HS-5 (cell line): ENCODE data around the gene GPR62.

Experiments
- DNase-seq: peaks from one replicate; pipeline ENCODE4 v3.0.0-alpha.2; 2012; ENCODE audit warnings: low read depth

Gene GPR62

DNA sequence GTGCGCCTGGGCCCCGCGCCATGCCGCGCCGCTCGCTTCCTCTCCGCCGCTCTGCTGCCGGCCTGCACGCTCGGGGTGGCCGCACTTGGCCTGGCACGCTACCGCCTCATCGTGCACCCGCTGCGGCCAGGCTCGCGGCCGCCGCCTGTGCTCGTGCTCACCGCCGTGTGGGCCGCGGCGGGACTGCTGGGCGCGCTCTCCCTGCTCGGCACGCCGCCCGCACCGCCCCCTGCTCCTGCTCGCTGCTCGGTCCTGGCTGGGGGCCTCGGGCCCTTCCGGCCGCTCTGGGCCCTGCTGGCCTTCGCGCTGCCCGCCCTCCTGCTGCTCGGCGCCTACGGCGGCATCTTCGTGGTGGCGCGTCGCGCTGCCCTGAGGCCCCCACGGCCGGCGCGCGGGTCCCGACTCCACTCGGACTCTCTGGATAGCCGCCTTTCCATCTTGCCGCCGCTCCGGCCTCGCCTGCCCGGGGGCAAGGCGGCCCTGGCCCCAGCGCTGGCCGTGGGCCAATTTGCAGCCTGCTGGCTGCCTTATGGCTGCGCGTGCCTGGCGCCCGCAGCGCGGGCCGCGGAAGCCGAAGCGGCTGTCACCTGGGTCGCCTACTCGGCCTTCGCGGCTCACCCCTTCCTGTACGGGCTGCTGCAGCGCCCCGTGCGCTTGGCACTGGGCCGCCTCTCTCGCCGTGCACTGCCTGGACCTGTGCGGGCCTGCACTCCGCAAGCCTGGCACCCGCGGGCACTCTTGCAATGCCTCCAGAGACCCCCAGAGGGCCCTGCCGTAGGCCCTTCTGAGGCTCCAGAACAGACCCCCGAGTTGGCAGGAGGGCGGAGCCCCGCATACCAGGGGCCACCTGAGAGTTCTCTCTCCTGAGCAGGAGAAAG is 951 bp downstream of the GPR62 start:
- no peak for DNase-seq

DNA sequence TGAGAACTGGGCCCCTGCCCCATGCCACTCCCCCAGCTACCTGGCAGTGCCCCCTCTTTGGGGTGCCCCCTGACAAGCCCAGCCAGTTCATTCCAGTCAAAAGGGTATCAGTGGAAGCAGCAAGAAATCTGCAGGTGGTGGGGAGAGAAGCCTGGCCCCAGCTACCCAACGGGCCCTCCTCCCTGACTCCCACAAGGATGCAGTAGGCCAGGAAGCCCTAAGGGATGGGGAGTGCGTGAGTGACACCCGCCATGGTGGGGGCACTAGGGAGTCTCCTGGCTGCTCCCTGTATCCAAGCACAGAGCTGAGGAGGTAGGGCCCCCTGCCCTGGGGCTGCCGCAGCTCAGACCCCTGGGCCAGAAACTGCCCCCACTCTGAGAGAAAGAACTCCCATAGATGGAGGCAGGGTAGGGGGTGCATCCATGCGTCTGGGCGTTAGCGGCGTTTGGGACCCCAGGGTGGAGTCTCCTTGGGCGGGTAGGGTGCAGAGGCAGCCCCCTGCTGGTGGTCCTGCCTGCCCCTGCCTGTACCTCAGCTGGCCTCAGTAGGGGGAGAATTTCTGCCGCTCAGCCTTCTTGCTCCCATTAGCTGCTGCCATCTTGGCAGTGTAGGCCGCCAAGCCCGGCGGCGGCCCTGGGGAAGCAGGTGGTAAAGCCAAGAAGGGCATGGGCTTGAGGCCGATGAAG is 2.5 kb downstream of the GPR62 start:
- no peak for DNase-seq

DNA sequence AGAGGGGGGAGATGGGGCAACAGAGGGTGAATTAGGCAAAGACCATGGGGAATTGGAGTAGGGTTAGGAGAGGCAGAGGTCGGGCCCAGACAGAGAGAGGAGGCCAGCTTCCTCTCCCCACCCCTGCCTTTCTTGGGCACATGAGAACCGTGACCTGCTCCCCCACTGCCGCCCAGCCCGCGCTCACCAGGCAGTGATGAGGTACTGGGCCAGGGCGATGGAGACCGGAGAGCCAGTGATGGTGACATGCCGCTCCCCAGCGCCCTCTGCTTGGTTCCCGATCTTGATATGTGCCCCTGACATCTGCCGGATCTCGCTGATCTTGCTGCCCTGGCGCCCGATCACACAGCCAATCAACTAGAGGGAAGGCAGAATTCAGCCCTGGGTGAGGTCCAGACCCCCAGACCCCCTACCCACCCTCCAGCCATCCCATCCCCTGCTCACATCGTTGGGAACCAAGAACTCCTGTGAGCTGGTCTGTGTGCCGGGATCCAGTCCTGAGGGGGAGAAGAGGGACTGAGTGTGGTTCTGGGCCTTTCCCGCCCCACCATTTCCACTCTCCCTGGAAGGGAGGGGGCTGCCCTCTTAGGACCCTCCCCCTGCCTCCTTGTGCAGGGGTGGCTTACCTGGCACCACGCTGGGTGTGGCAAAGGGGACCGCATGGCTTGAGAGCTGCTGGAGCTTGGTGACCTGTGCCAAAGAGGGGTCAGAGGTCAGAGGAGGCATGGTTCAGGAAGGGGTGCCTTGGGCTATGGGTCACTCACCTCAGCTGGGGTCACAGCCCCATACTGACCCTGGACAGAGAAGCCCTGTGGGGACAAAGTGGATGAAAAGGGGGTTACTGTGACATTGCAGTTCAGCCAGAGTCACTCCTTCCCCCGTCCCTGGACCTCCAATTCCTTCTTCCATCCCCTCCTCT is 3.7 kb downstream of the GPR62 start:
- DNase-seq = no peak

DNA sequence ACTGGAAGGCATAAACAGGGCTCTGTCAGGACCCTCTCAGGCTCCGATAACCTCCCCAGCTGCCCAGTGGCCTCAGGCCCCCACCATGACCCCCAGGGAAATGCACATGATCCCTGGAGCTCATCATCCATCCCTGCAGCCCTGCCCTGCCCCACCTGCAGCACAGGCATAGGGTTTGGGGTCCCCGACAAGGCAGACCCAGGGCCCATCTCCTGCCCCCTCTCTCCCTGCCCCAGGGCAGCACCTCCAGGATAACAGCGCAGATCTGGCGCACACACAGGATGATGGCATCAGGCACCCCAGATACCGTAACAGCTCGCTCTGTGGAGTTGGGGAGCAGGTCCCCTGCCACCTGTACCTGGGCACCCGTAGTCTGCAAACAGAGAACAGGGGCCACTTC is 4.5 kb downstream of the GPR62 start:
- DNase-seq = no peak

DNA sequence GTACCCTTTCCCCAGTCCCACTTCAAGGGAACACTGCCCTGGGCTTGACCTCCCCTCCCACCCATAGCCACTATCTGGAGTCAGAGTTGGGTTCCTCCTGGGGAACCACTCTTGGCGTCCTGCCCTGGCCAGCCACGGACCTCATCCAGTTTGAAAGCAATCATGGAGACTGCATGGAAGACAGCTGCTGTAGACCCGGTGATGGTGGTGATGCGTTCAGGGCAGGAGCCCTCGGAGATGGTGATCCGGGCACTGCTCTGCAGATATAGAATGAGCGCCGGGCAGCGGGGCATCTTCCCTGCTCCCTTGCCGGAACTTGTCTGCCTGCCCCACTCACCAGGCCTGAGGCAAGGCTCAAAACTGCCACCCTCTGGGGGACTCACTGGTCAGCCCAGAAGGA is 5.2 kb downstream of the GPR62 start:
- DNase-seq = no peak

DNA sequence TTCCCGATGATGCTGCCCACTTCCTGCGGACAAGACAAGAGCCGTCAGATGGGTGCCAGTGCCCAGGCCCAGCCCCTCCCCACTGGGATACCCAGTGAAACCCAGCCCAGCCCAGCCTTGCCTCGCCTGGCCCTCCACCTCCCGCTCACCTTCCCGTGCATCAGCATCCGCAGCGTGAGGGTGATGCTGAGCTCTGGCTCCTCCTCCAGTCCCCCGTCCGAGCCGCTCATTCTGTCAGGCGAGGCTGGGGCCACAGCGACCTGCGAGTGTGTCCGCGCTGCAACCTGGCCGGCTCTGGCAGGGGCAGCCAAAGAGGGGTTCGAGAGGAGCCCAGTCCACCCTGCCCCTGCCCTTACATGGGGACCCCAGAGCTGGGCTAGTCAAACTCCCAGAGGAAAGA is 5.8 kb downstream of the GPR62 start:
- DNase-seq = no peak

DNA sequence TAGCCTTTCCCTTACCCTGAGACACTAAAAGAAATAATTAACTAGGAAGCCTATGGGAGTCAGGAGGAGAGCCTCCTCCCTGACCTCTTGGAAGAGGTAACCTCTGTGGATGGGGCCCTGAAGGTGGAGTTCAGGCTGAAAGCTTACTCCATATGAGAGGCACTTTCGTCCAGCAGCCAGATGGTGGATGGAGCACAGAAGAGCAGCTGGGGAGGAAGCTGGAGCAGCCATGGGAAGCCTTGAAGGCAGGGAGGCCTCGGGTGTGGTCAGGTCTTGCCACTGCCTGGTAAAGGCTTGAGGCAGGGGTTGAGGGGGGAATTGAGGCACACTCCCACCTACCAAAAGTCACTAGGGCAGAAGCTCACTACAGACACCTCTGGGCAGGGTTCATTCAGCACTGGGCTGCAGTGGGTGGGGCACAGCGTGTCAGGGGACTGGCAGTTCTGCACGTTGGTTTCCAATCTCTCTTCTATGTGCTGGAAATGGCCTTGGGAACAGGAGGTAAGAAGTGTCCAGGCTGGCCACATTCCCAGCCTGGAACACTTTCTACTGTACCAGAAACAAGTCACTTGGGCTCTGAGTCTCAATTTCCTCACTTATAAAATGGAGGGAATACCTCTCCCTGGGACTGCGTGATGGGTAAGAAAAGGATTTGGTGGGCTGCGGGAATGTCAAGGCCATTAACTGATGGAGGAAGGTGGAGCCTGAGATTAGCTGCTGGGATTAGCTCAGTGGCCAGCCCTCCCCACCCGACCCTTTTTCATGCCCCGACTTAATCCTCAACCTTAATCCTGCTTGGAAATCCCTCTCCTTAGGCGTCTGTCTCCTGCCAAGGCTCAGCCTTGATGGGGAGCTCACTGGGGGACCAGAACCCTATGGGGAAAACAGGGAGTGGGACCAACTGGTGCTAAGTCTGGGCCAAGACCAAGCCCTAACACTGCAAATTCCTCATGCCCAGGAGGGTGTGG is 6.7 kb downstream of the GPR62 start:
- DNase-seq = no peak

DNA sequence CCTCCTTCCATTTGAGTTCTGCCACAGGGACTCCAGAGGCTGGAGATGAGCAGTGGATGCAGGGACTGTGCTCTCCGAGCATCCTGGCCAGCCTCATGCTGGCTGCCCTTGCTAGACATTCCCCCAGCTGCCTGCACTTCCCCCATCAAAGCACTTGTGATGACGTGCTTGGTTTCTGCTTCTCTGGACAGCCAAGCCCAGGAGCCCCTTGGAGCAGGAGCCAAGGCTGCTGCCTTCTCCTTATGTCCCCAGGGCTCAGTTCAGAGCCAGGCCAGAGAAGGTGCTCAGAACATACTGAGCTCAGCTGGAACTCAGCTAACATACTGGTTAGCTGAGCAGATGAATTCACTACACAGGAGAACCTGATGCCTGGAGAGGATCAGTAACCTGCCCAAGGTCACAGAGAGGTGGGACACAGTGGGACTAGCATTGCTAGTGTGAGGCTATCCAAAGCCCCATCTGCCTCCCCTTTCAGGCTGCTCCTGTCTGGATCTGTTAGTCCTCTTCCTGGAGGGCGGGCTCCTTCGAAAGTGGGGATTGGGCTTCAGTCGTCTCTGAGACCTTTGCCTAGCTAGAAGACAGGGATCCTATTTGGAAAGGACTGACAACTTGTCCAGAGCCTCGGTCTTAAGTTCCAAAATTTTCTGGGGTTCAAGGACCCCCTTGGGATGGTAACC is 7.8 kb downstream of the GPR62 start:
- no peak for DNase-seq

DNA sequence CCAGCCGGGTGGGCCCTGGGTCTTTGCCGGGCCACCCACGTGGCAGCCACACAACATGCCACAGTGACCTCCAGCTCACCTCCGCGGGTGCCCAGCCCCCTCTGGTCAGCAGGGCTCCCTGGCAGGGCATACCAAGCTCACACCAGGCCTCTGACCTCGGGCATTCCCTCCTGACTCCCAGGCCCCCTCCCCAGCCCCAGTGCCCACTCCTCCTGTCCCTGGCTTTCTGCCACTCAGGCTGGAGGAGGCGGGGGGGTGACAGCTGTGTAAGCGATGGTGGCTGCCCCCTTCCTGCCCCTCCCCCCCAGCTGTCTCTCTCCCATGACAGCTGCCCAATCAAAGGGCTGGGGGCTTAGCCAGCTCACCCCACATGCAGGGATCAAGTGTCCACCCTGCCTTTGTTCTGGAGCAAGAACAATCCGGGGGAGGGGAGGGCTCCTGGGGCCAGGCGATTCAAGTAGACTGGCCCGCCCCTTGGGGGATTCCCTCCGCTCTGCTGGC is 8.8 kb downstream of the GPR62 start:
- DNase-seq = no peak

DNA sequence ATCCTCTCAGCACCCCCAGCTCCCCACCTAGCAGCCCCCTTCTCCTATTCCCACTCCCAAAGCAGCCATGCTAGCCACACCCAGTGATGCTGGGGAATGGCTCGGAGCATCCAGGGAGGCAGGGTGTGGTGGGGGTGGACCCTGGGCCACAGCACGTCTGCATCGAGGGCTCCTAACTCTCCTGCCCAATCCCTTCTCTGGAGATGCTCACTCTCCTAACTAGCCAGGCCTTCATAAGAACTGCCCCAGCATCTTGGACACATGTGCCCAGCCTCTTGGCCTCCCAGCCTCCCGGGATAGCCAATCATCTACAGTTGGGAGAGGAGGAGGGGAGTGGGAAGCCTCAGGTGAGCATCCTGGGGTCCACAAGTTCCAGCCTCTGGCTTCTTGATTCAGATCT is 9.3 kb downstream of the GPR62 start:
- DNase-seq = no peak

DNA sequence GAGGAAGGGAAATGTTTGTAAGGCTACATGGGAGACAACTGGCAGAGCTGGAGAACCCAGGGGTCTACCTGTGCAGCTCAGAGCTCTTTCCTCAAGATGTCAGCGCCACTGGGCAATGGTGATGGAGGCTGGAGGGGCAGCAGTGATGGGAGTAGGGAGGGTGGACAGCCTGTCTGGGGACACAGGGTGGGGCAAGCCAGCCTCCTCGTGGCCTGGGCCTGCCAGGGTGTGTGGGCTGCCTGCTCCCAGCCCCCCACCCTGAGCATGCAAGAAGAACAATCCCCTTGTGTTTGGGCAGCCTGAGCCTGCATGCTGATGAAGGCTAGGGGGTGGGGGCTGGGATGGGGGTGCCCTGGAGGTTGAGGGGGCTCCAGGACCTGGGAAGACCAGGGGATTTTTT is 10.8 kb downstream of the GPR62 start:
- DNase-seq = no peak

DNA sequence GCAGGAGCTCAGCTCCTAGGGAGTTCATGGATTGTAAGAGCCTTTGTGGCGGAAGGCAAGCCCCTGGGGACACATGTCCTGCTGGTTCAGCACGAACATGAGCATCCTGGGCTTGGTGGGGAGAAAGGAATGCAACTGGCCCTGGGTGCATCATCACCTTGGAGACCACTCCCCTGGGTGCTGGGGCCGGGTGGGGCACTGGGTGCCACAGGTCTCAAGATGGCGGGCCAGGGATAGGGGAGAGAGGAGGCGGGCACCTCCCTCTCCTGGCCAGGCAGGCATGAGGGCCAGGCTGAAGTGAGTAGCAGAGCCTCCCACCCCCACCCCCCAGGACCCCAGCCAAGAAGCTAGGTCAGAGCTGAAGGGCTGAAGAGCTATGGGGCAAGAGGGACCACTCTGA is 11.3 kb downstream of the GPR62 start:
- DNase-seq = no peak

DNA sequence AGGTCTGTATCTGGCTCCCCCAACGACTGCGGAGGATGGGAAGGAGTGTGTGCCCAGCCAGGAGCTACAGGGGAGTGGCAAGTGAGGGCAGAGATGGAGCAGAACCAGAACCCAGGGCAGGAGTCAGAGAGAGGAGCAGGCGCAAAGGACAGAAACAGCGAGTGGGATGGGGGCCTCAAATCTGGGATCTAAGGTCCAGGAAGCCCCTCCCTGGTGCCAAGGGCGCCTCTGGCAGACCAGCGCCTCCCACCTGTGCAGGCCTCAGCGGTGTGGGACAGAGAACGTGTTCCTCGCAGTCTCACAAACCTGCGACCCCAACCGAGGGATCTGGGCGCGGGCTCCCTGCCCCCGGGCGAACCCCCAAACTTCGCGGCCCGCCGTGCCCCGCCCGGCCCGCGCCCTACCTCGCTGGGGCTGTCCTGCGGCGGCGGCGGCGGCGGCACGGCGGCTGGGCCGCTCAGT is 11.8 kb downstream of the GPR62 start:
- DNase-seq = no peak

DNA sequence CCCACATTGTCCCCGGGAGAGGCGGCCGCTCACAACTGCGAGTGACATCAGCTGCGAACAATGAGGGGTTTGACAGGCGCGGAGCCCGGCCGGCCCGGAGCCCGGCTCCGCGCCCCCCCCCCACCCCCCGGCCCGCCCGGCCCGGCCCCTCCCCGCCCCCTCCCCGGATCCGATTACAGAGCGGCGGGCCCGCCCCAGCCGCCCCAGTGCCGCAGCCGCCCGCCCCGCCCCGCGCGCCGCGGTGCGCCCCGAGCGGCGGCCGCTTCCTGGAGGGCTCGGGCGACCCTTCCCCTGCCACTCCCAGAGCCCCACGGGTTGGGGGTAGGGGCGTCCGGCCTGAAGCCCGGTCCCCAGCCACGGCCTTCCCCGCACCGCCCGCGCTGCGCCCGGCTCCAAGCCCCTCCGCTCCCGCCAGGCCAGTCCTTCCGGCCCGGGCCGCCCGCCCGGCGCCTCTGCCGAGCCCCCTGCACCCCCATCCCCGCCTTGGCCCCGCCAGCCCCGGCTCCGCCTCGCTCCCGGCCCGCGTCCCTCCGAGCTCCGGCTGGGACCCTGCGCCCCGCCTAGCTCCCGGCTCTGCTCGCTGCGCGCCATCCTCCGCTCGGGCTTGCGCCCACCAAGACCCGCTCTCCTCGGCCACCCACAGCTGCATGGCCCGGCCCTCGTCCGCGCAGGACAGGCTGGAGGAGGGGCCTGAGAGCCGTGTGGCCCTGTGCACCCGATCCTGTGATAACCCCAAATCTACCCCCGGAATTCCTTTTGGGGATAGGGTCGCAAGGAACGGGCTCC is 12.4 kb downstream of the GPR62 start, which contains the start of gene PCBP4:
Gene PCBP4 (minus strand): TSS at position 71 of the 786 bp plus-strand sequence. CDS start 6,214 bp downstream, outside the sequence.
- DNase-seq = no peak

DNA sequence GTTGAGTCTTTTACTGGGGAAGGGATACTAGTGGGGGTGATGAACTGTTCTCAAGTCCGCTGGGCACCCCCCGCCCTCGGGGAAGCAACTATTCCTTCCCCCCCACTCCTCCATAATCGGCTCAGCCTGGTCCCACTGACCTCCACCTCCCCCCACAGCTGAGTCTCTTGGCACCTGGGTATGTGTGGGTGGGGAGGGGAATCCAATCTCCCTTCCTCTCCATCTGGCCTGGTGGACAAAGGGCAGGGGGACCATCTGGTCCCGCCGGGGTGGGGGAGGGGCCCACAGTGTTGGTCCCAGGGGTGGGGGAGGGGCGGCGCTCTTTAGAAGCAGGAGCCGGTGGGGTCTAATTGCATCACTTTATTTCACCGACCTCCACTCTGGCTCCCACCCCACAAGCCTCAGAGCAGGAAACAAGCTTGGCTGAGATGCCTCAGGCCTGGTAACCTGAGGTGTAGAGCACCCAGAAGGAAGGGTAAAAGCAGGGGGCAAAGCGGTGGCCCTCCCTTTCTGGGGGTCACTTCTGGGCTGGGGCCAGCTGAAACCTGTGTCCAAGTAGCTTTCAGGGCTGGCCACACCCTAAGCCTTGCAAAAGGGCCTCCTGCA is 13.1 kb downstream of the GPR62 start:
- no peak for DNase-seq

DNA sequence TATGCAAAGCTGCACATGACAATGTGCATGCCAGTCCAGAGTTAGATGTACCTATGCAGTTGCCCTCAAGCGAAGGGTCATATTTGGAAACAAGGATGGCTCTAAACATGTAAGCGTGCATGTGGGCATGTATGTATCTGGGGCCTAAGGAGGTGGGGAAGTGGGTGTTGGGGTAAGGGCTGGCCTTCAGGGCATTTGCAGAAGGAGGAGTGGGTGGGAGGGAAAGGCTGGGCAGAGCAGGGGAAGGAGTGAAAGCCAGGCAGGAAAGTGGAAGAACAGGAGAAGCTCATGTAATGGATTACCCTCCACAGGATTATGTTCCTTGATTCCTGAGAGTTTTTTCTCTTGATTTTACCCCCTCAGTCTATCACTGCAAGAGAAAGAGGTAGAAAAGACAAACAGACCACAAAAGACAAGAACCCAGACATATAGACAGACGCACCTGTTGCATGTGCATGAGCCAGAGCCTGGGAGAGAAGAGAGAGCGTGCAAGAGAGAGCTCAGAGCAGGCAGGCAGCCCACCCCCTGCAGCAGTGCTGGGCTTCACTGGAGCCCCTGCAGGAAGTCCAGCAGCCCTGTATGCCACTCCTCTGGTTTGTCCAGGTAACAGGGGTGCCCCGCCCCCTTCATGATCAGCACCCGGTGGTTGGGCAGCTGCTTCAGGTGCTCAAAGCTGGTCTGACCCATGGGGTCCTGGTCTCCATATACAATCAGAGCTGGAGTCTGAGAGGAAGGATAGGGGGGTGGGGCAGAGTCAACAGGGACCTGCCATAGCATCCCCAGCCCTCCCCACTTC is 13.9 kb downstream of the GPR62 start:
- no peak for DNase-seq

DNA sequence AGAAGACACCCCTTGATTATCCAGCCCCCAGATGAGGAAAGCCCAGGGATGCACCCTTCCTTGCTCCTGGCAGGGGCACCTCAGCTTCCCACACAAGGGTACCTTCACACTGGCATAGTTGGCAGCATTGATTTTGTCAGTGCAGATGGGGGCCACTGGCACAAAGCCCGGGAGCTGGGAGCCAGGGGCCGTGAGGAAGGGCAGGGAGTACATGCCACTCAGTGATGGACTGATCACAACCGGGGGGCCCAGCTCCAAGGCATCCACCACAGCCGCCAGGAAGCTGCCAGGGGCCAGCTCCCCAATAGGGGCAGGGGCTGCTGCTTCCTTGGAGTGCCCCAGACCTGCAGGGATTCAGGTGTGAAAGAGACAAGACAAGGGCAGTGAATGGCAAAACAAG is 14.7 kb downstream of the GPR62 start:
- no peak for DNase-seq

DNA sequence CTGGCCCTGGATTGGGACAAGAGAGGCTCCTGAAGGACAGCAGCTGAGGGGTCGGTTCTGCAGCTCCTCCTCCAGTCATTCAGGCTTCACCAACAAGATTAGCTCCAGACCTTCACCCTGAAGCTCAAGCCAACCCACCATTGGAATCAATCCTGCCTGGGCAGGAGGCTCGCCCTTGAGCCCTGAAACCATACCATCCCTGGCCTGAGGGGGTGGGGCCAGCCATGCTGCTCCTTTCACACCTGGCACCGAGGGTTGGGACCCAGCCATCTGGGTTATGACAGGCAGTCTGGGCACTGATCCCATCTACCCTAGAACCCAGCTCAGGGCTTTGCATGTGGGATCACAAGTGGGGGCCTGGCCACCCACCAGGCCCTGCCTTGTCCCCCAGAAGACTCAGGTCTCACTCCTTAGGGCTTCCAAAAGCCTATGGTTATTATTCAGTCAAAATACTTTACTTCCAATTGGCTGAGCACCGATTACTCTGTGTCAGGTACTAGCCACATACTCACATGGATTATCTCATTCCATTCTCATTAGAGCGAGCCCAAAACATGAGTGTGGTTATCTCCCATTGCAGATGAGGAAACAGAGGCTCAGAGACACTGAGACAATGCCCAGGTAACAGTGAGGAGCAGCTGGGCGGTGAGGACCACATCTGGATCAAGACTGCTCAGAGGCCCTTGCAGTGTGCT is 15.6 kb downstream of the GPR62 start:
- no peak for DNase-seq
